ENCODE measurements around the gene FAM9C. TPM values are rescaled to one million over a fixed set of nuclear protein-coding genes. Genes with fewer than 3 reads are reported as not detected.
"Not testable (repeated sequence)": the region's sequence is repeated elsewhere in the genome, so short reads cannot be mapped to it uniquely, and the experiment has no call there.

The FAM9C gene
- polyA plus RNA-seq, 1 donor = 0.12 TPM

DNA sequence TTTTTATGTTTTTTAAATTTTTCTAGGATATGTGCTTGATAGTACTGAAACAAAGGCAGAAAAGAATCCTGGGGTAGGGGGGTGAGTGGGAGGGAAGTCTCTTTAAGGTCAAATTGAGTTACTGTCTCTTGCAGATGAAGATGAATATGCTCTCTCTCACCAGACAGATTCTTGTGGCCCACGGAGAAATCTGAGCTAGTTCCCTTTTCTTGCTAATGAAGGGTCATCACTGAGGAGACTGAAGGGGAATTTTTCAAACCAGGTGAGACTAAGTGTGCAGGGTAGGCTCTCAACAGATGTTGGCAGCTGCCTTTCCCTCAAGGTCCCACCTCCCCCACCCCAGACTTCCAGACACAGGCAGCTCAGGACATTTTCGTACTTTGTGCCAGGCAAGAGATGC is 21.5 kb downstream of the FAM9C start:
- H3K9me3 ChIP-seq (ENCODE audit: control insufficient read depth, low read depth, low read length) = no peaks in the 10 kb centered on the region
- no peak overlapping the region for H3K4me3 ChIP-seq (ENCODE audit: low read length)
- H3K27ac ChIP-seq (ENCODE audit: low read length) = peak overlapping the region; percentile 82
- H3K36me3 ChIP-seq (ENCODE audit: control insufficient read depth, insufficient read depth, low read length) = no peaks in the 10 kb centered on the region
- H3K4me1 ChIP-seq (ENCODE audit: control insufficient read depth, insufficient read depth, low read length) = peaks cover 29% of the 10 kb centered on the region
- H3K27me3 ChIP-seq (ENCODE audit: control insufficient read depth, insufficient read depth, low read length) = no peaks in the 10 kb centered on the region
- WGBS (ENCODE audit: insufficient coverage, low lambda C conversion rate) = no CpG with 5 or more reads among the region's 2 CpGs
- DNase-seq = no peak

DNA sequence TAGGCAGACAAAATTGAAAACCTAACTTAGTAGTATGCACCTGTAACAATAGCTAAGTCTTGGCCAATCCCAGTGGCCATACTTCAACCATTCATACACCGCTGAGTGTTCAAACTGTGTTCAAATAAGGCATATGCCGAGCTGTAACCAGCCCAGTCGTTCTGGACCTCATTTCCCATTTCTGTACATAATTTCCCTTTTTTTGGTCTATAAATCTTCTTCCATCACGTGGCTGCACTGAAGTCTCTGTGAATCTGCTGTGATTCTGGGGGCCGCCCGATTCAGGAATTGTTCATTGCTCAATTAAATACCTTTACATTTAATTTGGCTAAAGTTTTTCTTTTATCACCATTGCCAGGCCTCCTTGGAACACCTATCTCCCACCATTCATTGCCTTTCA is 27.7 kb downstream of the FAM9C start:
- no CpG with 5 or more reads among the region's 6 CpGs for WGBS (ENCODE audit: insufficient coverage, low lambda C conversion rate)
- H3K27ac ChIP-seq (ENCODE audit: low read length) = peak overlapping the region; percentile 76

DNA sequence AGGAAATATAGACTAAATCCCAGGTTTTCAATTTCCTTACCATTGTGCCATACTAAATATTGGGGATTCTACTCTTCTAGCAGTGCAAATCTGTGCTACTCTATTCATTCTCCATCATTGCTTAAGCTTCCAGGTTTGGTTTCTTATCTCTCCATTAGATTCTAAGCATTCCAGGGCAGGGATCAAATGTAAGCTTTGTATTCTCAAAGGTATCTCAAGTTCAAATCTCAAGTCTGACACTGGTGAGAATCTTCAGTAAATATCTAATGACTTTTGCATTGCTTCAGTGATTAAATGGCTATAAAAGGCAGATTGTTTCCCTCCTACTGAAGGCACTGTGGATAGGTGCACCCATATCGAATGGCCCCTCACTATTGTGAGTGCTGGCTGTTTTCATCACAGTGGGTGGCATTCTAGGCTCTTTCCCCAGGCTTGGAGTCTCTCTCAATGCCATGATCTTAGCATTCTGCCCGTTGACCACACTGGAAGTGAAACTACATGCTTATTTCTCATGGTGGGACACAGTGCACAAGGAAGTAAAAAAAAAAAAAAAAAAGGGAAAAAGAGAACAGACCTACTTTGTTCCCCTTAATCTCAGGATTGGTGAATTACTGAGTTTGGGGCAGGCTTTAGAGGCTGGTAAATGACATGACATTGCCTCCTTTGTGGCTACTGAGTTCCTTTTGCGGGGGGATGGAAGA is 28.7 kb downstream of the FAM9C start:
- Histone ChIP-seq H3K27me3 (ENCODE audit: control insufficient read depth, insufficient read depth, low read length) (no peaks in the 10 kb centered on the region), H3K36me3 (ENCODE audit: control insufficient read depth, insufficient read depth, low read length) (no peaks in the 10 kb centered on the region), H3K4me1 (ENCODE audit: control insufficient read depth, insufficient read depth, low read length) (peaks cover 16% of the 10 kb centered on the region), H3K27ac (ENCODE audit: low read length) (peak overlapping the region; percentile 76), H3K9me3 (ENCODE audit: control insufficient read depth, low read depth, low read length) (no peaks in the 10 kb centered on the region), H3K4me3 (ENCODE audit: low read length) (no peak overlapping the region)
- DNase-seq = peak in 1 of 2 donors; percentile 41
- no CpG with 5 or more reads among the region's 3 CpGs for whole genome bisulfite sequencing (ENCODE audit: insufficient coverage, low lambda C conversion rate)

More for the DNA sequence above, 27.7 kb downstream of the FAM9C start:
- peaks cover 18% of the 10 kb centered on the region for H3K4me1 ChIP-seq (ENCODE audit: control insufficient read depth, insufficient read depth, low read length)
- H3K36me3 ChIP-seq (ENCODE audit: control insufficient read depth, insufficient read depth, low read length); DNase-seq; H3K27me3 ChIP-seq (ENCODE audit: control insufficient read depth, insufficient read depth, low read length); H3K4me3 ChIP-seq (ENCODE audit: low read length); H3K9me3 ChIP-seq (ENCODE audit: control insufficient read depth, low read depth, low read length): not testable (repeated sequence)

DNA sequence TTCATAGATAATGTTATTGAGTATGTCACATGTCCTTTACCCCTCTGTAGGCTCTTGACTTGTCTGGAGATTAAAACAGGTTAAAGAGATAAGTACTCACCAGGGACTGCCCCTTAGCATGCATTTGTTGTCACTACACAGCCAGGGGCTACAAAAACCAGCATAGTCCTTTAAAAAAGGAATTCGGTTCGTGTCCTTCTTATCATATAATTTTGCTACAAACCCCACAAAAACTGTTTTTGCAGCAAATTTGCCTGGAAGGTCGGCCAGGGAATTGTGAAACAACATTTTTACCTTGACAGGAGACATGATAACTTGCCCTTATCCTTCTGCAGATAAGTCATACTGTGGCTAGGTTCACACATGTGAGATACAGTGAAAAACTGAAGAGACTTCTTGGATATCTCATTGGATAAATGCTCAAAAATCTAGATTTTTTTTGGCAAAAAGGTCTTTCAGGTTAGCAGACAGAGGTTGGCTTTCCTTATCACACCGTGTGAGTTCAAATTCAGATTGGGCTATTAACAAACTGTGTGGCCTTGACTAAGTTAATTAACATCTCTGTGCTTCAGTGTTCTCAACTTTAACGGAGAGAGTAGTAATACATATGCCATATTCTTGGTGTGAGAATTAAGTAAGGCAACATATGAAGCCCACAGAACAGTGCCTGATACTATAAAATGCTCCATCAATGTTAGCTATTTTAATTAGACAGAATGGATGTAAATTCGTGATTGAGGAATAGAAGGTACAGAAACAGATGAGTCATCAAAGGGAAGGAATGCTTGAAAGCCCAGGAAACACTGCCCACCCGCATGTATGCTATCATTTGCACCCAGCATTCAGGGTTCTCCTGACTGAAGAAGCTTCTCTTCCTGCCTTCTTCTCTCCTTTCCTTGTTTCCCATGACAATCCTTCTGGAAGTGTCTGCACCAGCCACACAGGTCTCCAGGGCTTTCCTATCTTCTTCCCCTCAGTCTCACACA is 30.0 kb downstream of the FAM9C start:
- DNase-seq = peak in 1 of 2 donors; percentile 8
- no CpG with 5 or more reads among the region's 7 CpGs for WGBS (ENCODE audit: insufficient coverage, low lambda C conversion rate)

DNA sequence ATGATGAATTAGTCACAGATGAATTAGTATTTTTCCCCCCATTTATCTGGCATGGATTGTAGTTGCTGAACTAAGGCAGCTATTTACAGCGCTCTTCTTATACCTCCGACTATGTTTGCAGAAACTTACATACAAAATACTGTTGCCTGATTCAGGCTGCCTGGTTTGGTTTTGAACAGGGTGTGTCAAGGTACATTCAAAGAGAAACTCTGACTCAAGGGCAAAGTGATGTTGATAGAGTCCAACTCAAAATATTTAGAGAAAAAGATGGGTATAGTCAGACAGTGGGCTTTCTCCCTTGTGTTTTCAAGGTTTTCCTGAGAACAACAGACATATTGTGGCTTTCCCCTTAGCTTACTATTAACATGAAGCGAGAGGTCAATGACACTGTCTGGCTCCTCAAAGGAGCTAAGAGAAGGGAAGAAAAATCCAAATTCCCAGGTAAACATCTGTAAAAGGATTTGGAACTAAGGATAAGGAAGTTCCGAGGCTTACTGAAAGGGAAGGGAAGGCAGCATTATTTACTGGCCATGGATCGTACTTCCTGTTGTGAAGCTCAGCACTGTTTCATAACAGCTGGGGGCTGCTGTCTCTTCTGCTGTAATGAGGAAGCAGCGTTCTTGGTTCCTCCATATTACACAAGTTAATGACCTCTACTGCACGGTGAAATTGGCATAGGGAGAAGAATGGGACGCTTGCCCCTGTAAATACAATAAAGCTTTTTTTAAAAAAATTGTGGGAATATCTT is 30.9 kb downstream of the FAM9C start:
- peaks cover 19% of the 10 kb centered on the region for H3K4me1 ChIP-seq (ENCODE audit: control insufficient read depth, insufficient read depth, low read length)
- WGBS (ENCODE audit: insufficient coverage, low lambda C conversion rate) = no CpG with 5 or more reads among the region's 8 CpGs
- H3K27me3 ChIP-seq (ENCODE audit: control insufficient read depth, insufficient read depth, low read length) = no peaks in the 10 kb centered on the region
- peak overlapping the region; percentile 81 for H3K27ac ChIP-seq (ENCODE audit: low read length)
- DNase-seq = peak; percentile 66 to 79
- H3K36me3 ChIP-seq (ENCODE audit: control insufficient read depth, insufficient read depth, low read length) = no peaks in the 10 kb centered on the region
- H3K9me3 ChIP-seq (ENCODE audit: control insufficient read depth, low read depth, low read length) = no peaks in the 10 kb centered on the region
- H3K4me3 ChIP-seq (ENCODE audit: low read length) = no peak overlapping the region

More for the DNA sequence above, 30.0 kb downstream of the FAM9C start:
- H3K4me1 ChIP-seq (ENCODE audit: control insufficient read depth, insufficient read depth, low read length) = peaks cover 19% of the 10 kb centered on the region
- no peak overlapping the region for H3K4me3 ChIP-seq (ENCODE audit: low read length)
- H3K27me3 ChIP-seq (ENCODE audit: control insufficient read depth, insufficient read depth, low read length) = no peaks in the 10 kb centered on the region
- H3K9me3 ChIP-seq (ENCODE audit: control insufficient read depth, low read depth, low read length) = no peaks in the 10 kb centered on the region
- no peaks in the 10 kb centered on the region for H3K36me3 ChIP-seq (ENCODE audit: control insufficient read depth, insufficient read depth, low read length)
- peak overlapping the region; percentile 81 for H3K27ac ChIP-seq (ENCODE audit: low read length)

DNA sequence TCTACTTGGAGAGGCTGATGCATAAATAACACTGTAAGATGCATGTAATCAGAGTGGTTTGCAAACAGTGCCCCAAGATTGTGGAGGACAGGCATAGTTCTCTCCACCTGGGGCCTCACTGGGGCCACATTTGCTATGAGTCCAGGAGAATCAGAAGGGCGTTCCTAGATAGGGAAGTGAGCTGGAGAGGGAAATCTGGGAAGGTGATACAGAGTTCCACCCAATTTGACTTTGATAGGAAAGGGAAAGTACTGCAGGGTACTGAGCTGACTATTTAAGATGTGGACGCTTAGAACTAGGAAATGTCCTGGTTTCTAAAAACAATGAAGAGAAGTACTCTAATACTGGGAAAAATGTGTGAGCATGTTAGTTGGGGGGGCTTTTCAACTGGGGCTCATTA is 33.9 kb downstream of the FAM9C start:
- Histone ChIP-seq H3K27me3 (ENCODE audit: control insufficient read depth, insufficient read depth, low read length) (no peaks in the 10 kb centered on the region), H3K4me1 (ENCODE audit: control insufficient read depth, insufficient read depth, low read length) (peaks cover 17% of the 10 kb centered on the region), H3K27ac (ENCODE audit: low read length) (no peak overlapping the region), H3K36me3 (ENCODE audit: control insufficient read depth, insufficient read depth, low read length) (no peaks in the 10 kb centered on the region), H3K9me3 (ENCODE audit: control insufficient read depth, low read depth, low read length) (no peaks in the 10 kb centered on the region), H3K4me3 (ENCODE audit: low read length) (no peak overlapping the region)
- peak in 1 of 2 donors; percentile 43 for DNase-seq
- WGBS (ENCODE audit: insufficient coverage, low lambda C conversion rate) = no CpG with 5 or more reads among the region's 2 CpGs

DNA sequence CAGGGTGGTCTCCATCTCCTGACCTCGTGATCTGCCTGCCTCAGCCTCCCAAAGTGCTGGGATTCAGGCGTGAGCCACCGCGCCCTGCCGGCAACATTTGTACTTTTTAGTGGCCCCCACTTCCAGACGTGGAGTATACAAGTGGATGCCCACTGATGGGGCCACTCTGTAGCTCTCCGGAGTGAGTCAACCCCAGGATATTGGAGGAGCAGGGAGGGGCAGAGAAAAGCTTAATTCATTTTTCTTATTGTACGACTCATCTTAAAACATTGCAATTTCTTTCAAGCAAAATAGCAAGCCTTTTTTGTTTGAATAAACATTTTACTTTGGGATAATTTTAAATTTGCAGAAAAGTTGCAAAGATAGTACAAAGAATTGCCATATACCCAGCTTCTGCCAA is 34.6 kb downstream of the FAM9C start:
- Histone ChIP-seq H3K9me3 (ENCODE audit: control insufficient read depth, low read depth, low read length) (no peaks in the 10 kb centered on the region), H3K36me3 (ENCODE audit: control insufficient read depth, insufficient read depth, low read length) (no peaks in the 10 kb centered on the region), H3K27me3 (ENCODE audit: control insufficient read depth, insufficient read depth, low read length) (no peaks in the 10 kb centered on the region), H3K4me3 (ENCODE audit: low read length) (no peak overlapping the region), H3K4me1 (ENCODE audit: control insufficient read depth, insufficient read depth, low read length) (peaks cover 16% of the 10 kb centered on the region), H3K27ac (ENCODE audit: low read length) (no peak overlapping the region)
- no CpG with 5 or more reads among the region's 8 CpGs for WGBS (ENCODE audit: insufficient coverage, low lambda C conversion rate)
- DNase-seq = no peak

DNA sequence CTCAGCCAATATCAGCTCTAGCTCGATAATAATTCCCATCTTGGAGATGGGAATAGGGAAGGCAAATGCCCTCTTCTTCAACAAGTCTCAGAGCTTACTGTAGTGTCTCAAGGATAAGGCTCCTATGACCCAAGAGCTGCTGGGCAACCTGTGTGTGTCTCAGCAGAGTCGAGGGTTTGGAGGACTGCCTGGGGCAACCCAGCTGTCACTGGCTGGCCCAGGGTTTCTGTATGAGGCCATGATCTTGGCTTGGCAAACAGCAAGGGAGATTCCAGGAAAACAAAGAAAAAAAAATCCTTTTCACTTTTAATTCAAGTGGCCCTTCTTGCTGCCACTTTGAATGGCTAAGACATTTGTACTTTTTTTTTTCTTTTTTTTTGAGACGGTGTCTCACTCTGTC is 35.1 kb downstream of the FAM9C start:
- DNase-seq = no peak
- no CpG with 5 or more reads among the region's 3 CpGs for WGBS (ENCODE audit: insufficient coverage, low lambda C conversion rate)
- Histone ChIP-seq H3K36me3 (ENCODE audit: control insufficient read depth, insufficient read depth, low read length) (no peaks in the 10 kb centered on the region), H3K9me3 (ENCODE audit: control insufficient read depth, low read depth, low read length) (no peaks in the 10 kb centered on the region), H3K27ac (ENCODE audit: low read length) (no peak overlapping the region), H3K4me1 (ENCODE audit: control insufficient read depth, insufficient read depth, low read length) (peaks cover 16% of the 10 kb centered on the region), H3K27me3 (ENCODE audit: control insufficient read depth, insufficient read depth, low read length) (no peaks in the 10 kb centered on the region), H3K4me3 (ENCODE audit: low read length) (no peak overlapping the region)

DNA sequence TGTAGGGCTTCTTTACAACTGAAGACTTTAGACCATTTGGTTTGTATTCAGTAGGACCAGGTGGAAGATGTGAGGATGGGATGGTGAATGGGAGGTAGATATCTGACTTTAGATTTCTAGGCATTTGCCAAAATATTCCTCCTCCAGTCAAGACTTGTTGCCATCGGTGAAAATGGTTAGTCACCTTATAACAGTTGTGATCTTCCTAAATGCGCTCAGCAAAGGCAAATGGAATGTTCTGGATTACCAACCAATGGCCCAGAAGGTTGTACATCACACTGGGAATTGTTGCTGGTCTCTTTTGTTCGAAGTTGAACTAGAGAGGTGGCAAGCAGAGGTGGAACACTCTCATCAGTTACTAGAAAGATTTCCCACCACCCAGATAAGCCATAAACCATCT is 35.6 kb downstream of the FAM9C start:
- WGBS (ENCODE audit: insufficient coverage, low lambda C conversion rate) = no CpG with 5 or more reads among the region's 3 CpGs
- H3K4me1 ChIP-seq (ENCODE audit: control insufficient read depth, insufficient read depth, low read length) = peaks cover 16% of the 10 kb centered on the region
- DNase-seq = no peak
- no peaks in the 10 kb centered on the region for H3K36me3 ChIP-seq (ENCODE audit: control insufficient read depth, insufficient read depth, low read length)
- H3K4me3 ChIP-seq (ENCODE audit: low read length) = no peak overlapping the region
- no peaks in the 10 kb centered on the region for H3K9me3 ChIP-seq (ENCODE audit: control insufficient read depth, low read depth, low read length)
- H3K27me3 ChIP-seq (ENCODE audit: control insufficient read depth, insufficient read depth, low read length) = no peaks in the 10 kb centered on the region
- no peak overlapping the region for H3K27ac ChIP-seq (ENCODE audit: low read length)

DNA sequence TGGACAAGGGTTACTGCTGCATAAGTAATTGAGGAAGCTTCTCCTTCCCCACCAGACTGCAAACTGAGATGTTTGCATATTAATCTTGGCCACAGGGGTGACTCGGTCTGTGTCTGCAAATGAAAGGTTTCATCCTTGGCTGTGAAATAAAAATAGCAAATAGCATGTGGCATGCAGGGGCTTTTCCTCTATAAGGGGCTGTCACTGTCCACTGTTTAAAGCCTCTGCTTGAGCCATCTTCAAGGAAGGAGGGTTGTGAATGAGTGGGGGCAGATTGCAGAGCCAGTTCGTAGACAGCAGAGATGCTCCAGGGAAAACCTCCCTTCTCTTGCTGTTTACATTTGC is 36.3 kb downstream of the FAM9C start:
- Histone ChIP-seq H3K36me3 (ENCODE audit: control insufficient read depth, insufficient read depth, low read length) (no peaks in the 10 kb centered on the region), H3K27me3 (ENCODE audit: control insufficient read depth, insufficient read depth, low read length) (no peaks in the 10 kb centered on the region), H3K4me1 (ENCODE audit: control insufficient read depth, insufficient read depth, low read length) (peaks cover 13% of the 10 kb centered on the region), H3K4me3 (ENCODE audit: low read length) (no peak overlapping the region), H3K9me3 (ENCODE audit: control insufficient read depth, low read depth, low read length) (no peaks in the 10 kb centered on the region), H3K27ac (ENCODE audit: low read length) (no peak overlapping the region)
- no CpG with 5 or more reads among the region's 2 CpGs for WGBS (ENCODE audit: insufficient coverage, low lambda C conversion rate)
- DNase-seq = no peak
